ENCODE measurements around the gene CCNL2.
A peak's percentile ranks its signal among the peaks of the same experiment; 100 is the strongest.

Gene CCNL2

GRCh38 chr1:1348420-1349255 is 50.5 kb downstream of the CCNL2 start:
- Histone ChIP-seq H3K36me3 (replicated peaks; ENCODE audit: insufficient read depth, low read length) (no peaks in the 10 kb centered on the region), H3K9me3 (replicated peaks; ENCODE audit: insufficient read depth, low read length) (no peaks in the 10 kb centered on the region), H3K4me3 (ENCODE audit: low read length) (peak overlapping the region; percentile 74), H3K4me1 (ENCODE audit: low read length) (no peaks in the 10 kb centered on the region), H3K9me2 (replicated peaks; ENCODE audit: insufficient read depth, low read length) (no peaks in the 10 kb centered on the region), H3K4me2 (ENCODE audit: low read depth, low read length) (peak overlapping the region; percentile 94), H3K9ac (ENCODE audit: low read length) (peak overlapping the region; percentile 61), H3K27me3 (replicated peaks; ENCODE audit: insufficient read depth, low read length) (peaks cover 20% of the 10 kb centered on the region), H2AFZ (ENCODE audit: low read length) (no peak overlapping the region), H3K79me2 (ENCODE audit: low read length) (peaks cover 22% of the 10 kb centered on the region), H3K27ac (ENCODE audit: low read length) (no peak overlapping the region), H3F3A (ENCODE audit: insufficient read depth, low read length) (no peaks in the 10 kb centered on the region), H4K20me1 (ENCODE audit: insufficient read depth, low read length) (no peaks in the 10 kb centered on the region)
- DNase-seq, result no peak
- no peak for TF ChIP-seq EZH2phosphoT487 (IDR thresholded peaks at IDR 0.05; ENCODE audit: low read length)
- no peak for TF ChIP-seq CTCF (IDR thresholded peaks at IDR 0.05; ENCODE audit: low read length)
- no peak for TF ChIP-seq EZH2 (optimal IDR thresholded peaks at IDR 0.05; ENCODE audit: low read depth, low read length)

GRCh38 chr1:1347663-1348419 is 51.3 kb downstream of the CCNL2 start:
- no peak overlapping the region for H3K27ac ChIP-seq (ENCODE audit: low read length)

GRCh38 chr1:1347026-1347595 is 52.0 kb downstream of the CCNL2 start:
- no peaks in the 10 kb centered on the region for H3K9me3 ChIP-seq (replicated peaks; ENCODE audit: insufficient read depth, low read length)
- no peak for TF ChIP-seq EZH2 (optimal IDR thresholded peaks at IDR 0.05; ENCODE audit: low read depth, low read length)
- no peak for TF ChIP-seq CTCF (IDR thresholded peaks at IDR 0.05; ENCODE audit: low read length)
- no peak for TF ChIP-seq EZH2phosphoT487 (IDR thresholded peaks at IDR 0.05; ENCODE audit: low read length)
- no peaks in the 10 kb centered on the region for H3K36me3 ChIP-seq (replicated peaks; ENCODE audit: insufficient read depth, low read length)
- no peak overlapping the region for H3K27ac ChIP-seq (ENCODE audit: low read length)
- H4K20me1 ChIP-seq (ENCODE audit: insufficient read depth, low read length), result no peaks in the 10 kb centered on the region
- peaks cover 5% of the 10 kb centered on the region; the same call in 1 of the 2 replicates for H3K27me3 ChIP-seq (replicated peaks; ENCODE audit: insufficient read depth, low read length)
- H2AFZ ChIP-seq (ENCODE audit: low read length), result no peak overlapping the region
- no peak overlapping the region; the same call in 1 of the 2 replicates for H3K4me2 ChIP-seq (ENCODE audit: low read depth, low read length)
- no peak overlapping the region for H3K9ac ChIP-seq (ENCODE audit: low read length)
- no peaks in the 10 kb centered on the region for H3F3A ChIP-seq (ENCODE audit: insufficient read depth, low read length)
- H3K4me1 ChIP-seq (ENCODE audit: low read length), result no peaks in the 10 kb centered on the region
- peaks cover 22% of the 10 kb centered on the region for H3K79me2 ChIP-seq (ENCODE audit: low read length)
- no peak overlapping the region for H3K4me3 ChIP-seq (ENCODE audit: low read length)
- no peaks in the 10 kb centered on the region for H3K9me2 ChIP-seq (replicated peaks; ENCODE audit: insufficient read depth, low read length)
- DNase-seq, result no peak

More at GRCh38 chr1:1347663-1348419, 51.3 kb downstream of the CCNL2 start:
- no peaks in the 10 kb centered on the region for H3F3A ChIP-seq (ENCODE audit: insufficient read depth, low read length)
- H3K4me3 ChIP-seq (ENCODE audit: low read length), result peak overlapping the region; percentile 74
- H4K20me1 ChIP-seq (ENCODE audit: insufficient read depth, low read length), result no peaks in the 10 kb centered on the region
- H3K9ac ChIP-seq (ENCODE audit: low read length), result peak overlapping the region; percentile 52
- no peak for TF ChIP-seq CTCF (IDR thresholded peaks at IDR 0.05; ENCODE audit: low read length)
- TF ChIP-seq EZH2phosphoT487 (IDR thresholded peaks at IDR 0.05; ENCODE audit: low read length), result no peak
- no peak for TF ChIP-seq EZH2 (optimal IDR thresholded peaks at IDR 0.05; ENCODE audit: low read depth, low read length)
- peaks cover 22% of the 10 kb centered on the region for H3K79me2 ChIP-seq (ENCODE audit: low read length)
- no peak overlapping the region for H2AFZ ChIP-seq (ENCODE audit: low read length)
- H3K9me2 ChIP-seq (replicated peaks; ENCODE audit: insufficient read depth, low read length), result no peaks in the 10 kb centered on the region
- peak overlapping the region; percentile 94 for H3K4me2 ChIP-seq (ENCODE audit: low read depth, low read length)
- no peaks in the 10 kb centered on the region for H3K4me1 ChIP-seq (ENCODE audit: low read length)
- no peaks in the 10 kb centered on the region for H3K9me3 ChIP-seq (replicated peaks; ENCODE audit: insufficient read depth, low read length)
- H3K27me3 ChIP-seq (replicated peaks; ENCODE audit: insufficient read depth, low read length), result peaks cover 12% of the 10 kb centered on the region
- no peak for DNase-seq
- H3K36me3 ChIP-seq (replicated peaks; ENCODE audit: insufficient read depth, low read length), result no peaks in the 10 kb centered on the region
